Breast epithelium (tissue), 3 donors: ENCODE data around the gene DACT2.

Experiments
- POLR2A ChIP-seq: fragments of 450-650 bp; IDR thresholded peaks from one replicate; pipeline ENCODE4 v1.6.1; 2016; ENCODE audit warnings: antibody characterized with exemption, mild to moderate bottlenecking, moderate library complexity
- POLR2AphosphoS5 ChIP-seq, 3 donors: sonication (generic); formaldehyde crosslinking; IDR thresholded peaks; one replicate each; pipeline ENCODE4 v1.6.1; 2017; ENCODE audit warnings: antibody characterized with exemption in 3 of 3
- TF ChIP-seq, protein P1 (sequence below), 3 donors: fragments of 450-650 bp; IDR thresholded peaks; one replicate each; pipeline ENCODE4 v1.5.1; 2016 to 2017; ENCODE audit warnings: antibody characterized with exemption in 3 of 3, mild to moderate bottlenecking in 3 of 3, moderate library complexity in 3 of 3

DNA sequence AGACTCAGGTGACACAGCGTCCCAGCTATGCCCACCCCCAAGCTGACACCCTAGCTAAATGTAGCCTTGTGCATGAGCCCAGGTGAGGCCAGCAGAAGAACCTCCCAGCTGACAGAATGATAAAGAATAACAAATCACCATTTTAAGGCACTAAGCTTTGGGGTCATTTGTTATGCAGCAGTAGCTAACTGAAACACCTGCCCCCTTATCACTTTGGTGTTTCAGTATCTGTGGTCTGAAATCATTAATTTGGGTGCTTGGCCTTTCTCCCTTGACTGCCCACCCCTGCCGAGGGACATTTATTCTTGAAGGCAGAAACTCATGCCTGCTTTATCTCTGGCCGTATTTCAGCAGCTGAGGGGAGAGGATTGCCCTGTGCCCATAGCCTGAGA, 30.0 kb downstream of the DACT2 start:
- TF ChIP-seq, protein P1, sequence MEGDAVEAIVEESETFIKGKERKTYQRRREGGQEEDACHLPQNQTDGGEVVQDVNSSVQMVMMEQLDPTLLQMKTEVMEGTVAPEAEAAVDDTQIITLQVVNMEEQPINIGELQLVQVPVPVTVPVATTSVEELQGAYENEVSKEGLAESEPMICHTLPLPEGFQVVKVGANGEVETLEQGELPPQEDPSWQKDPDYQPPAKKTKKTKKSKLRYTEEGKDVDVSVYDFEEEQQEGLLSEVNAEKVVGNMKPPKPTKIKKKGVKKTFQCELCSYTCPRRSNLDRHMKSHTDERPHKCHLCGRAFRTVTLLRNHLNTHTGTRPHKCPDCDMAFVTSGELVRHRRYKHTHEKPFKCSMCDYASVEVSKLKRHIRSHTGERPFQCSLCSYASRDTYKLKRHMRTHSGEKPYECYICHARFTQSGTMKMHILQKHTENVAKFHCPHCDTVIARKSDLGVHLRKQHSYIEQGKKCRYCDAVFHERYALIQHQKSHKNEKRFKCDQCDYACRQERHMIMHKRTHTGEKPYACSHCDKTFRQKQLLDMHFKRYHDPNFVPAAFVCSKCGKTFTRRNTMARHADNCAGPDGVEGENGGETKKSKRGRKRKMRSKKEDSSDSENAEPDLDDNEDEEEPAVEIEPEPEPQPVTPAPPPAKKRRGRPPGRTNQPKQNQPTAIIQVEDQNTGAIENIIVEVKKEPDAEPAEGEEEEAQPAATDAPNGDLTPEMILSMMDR (IDR thresholded peaks at IDR 0.05) = no peak
- TF ChIP-seq POLR2AphosphoS5 (IDR thresholded peaks at IDR 0.05) (no peak), POLR2A (no peak)
